ENCODE results near the gene MRPS22. TPM values are rescaled to one million over a fixed set of nuclear protein-coding genes. Genes with fewer than 3 reads are reported as not detected.
"Not testable (repeated sequence)": the region's sequence is repeated elsewhere in the genome, so short reads cannot be mapped to it uniquely, and the experiment has no call there.

Gene MRPS22
- total and polyA plus RNA-seq, 11 donors = 66.0 to 110 (median 78.7) TPM

GRCh38 chr3:139374099-139374498 lies 30.3 kb downstream of the MRPS22 start:
- DNase-seq (no peak), ATAC-seq (no peak)
- Histone ChIP-seq H3K36me3 (peaks cover 4 to 100% (median 100%) of the 10 kb centered on the region in 9 donors), H3K9me3 (no peaks in the 10 kb centered on the region), H3K4me3 (no peak overlapping the region), H3K27ac (no peak overlapping the region), H3K27me3 (no peaks in the 10 kb centered on the region), H3K4me1 (peaks cover 0 to 6% (median 0%) of the 10 kb centered on the region in 12 donors)
- intact Hi-C loops (cut with DNase I) = loop anchor here in 1 of 10 donors (10.0 kb wide), 1 partner anchor 1149 kb away; no protein-coding TSS in a partner anchor
- no peak for TF ChIP-seq CTCF (IDR thresholded peaks at IDR 0.05)
- WGBS, 4 donors = 78 to 96% (median 90%) methylated on average over 2 of the region's 2 CpGs

- Histone ChIP-seq H3K4me3 (no peak overlapping the region), H3K9me3 (no peaks in the 10 kb centered on the region), H3K27me3 (no peaks in the 10 kb centered on the region), H3K36me3 (peaks cover 0 to 100% (median 99%) of the 10 kb centered on the region in 9 donors), H3K4me1 (peaks cover 0 to 15% (median 0%) of the 10 kb centered on the region in 12 donors), H3K27ac (no peak overlapping the region)
- intact Hi-C loops (cut with DNase I) = loop anchor here in 1 of 10 donors (10.0 kb wide), 1 partner anchor 1153 kb away; no protein-coding TSS in a partner anchor
- no peak for DNase-seq
- no peak for TF ChIP-seq POLR2A (IDR thresholded peaks at IDR 0.05)
- TF ChIP-seq CTCF (IDR thresholded peaks at IDR 0.05) = no peak
- no peak for ATAC-seq
- WGBS, 4 donors = 92 to 97% (median 96%) methylated on average over 3 of the region's 3 CpGs
Observed at GRCh38 chr3:139377378-139377777, 33.6 kb downstream of the MRPS22 start.

GRCh38 chr3:139378587-139379241 lies 34.9 kb downstream of the MRPS22 start:
- H3K36me3 ChIP-seq = peaks cover 0 to 100% (median 93%) of the 10 kb centered on the region in 9 donors
- no peaks in the 10 kb centered on the region for H3K27me3 ChIP-seq
- H3K9me3 ChIP-seq = no peaks in the 10 kb centered on the region
- H3K4me1 ChIP-seq = peaks cover 0 to 15% (median 0%) of the 10 kb centered on the region in 12 donors
- intact Hi-C loops (cut with DNase I) = loop anchor here in 1 of 10 donors (10.0 kb wide), 1 partner anchor 1154 kb away; no protein-coding TSS in a partner anchor
- 90 to 96% (median 94%) methylated on average over 3 of the region's 3 CpGs for WGBS, 4 donors
- no peak for ATAC-seq
- no peak overlapping the region for H3K4me3 ChIP-seq
- H3K27ac ChIP-seq = no peak overlapping the region
- TF ChIP-seq CTCF (IDR thresholded peaks at IDR 0.05) = no peak
- TF ChIP-seq POLR2A (IDR thresholded peaks at IDR 0.05) = no peak
- no peak for DNase-seq

GRCh38 chr3:139380575-139380974 lies 36.8 kb downstream of the MRPS22 start:
- intact Hi-C loops (cut with DNase I) = no loop called here
- TF ChIP-seq CTCF (IDR thresholded peaks at IDR 0.05) (no peak), POLR2A (IDR thresholded peaks at IDR 0.05) (no peak)
- Histone ChIP-seq H3K4me3 (no peak overlapping the region), H3K27me3 (no peaks in the 10 kb centered on the region), H3K27ac (no peak overlapping the region), H3K36me3 (peaks cover 0 to 88% (median 79%) of the 10 kb centered on the region in 9 donors), H3K9me3 (no peaks in the 10 kb centered on the region), H3K4me1 (peaks cover 0 to 21% (median 0%) of the 10 kb centered on the region in 12 donors)
- DNase-seq (no peak), ATAC-seq (no peak)
- 92 to 93% (median 92%) methylated on average over 4 of the region's 4 CpGs for WGBS, 4 donors

GRCh38 chr3:139382291-139382690 lies 38.5 kb downstream of the MRPS22 start:
- H3K4me3 ChIP-seq; ATAC-seq; H3K27ac ChIP-seq; H3K9me3 ChIP-seq; intact Hi-C loops (cut with DNase I); DNase-seq; H3K27me3 ChIP-seq: not testable (repeated sequence)
- Histone ChIP-seq H3K36me3 (peaks cover 0 to 70% (median 62%) of the 10 kb centered on the region in 9 donors), H3K4me1 (peaks cover 0 to 39% (median 11%) of the 10 kb centered on the region in 12 donors)
- WGBS, 4 donors = 59 to 92% (median 88%) methylated on average over 2 of the region's 2 CpGs
